ENCODE results near the gene MARK2. TPM values are rescaled to one million over a fixed set of nuclear protein-coding genes. Genes with fewer than 3 reads are reported as not detected.

The MARK2 gene
- total and polyA plus RNA-seq, 12 donors: 12.6 to 42.7 (median 37.3) TPM

- intact Hi-C loops (cut with DNase I): loop anchor here in 9 of 10 donors (1.0 to 5.0 kb wide), 12 partner anchors 35 to 1445 kb away; no protein-coding TSS in a partner anchor
- no peaks in the 10 kb centered on the region for H3K27me3 ChIP-seq
- 14 to 15% methylated on average over 5 of the region's 5 CpGs for WGBS, 2 donors
- H3K36me3 ChIP-seq: peaks cover 0 to 8% (median 0%) of the 10 kb centered on the region in 9 donors
- no peaks in the 10 kb centered on the region for H3K9me3 ChIP-seq
- DNase-seq (peak; percentile 57 to 84), ATAC-seq (peak in 7 of 8 donors; percentile 11 to 59 (median 33))
- H3K27ac ChIP-seq: peak overlapping the region in 8 of 10 donors; percentile 81 to 95 (median 90)
- H3K4me3 ChIP-seq: no peak overlapping the region
- H3K4me1 ChIP-seq: peaks cover 14 to 42% (median 37%) of the 10 kb centered on the region in 9 donors
- peak; percentile 67 to 90 (median 86) for TF ChIP-seq CTCF (IDR thresholded peaks at IDR 0.05)
Measured at GRCh38 chr11:63837027-63837688, 1.8 kb upstream of the MARK2 start.

GRCh38 chr11:63837739-63838138, 1.2 kb upstream of the MARK2 start:
- Histone ChIP-seq H3K9me3 (no peaks in the 10 kb centered on the region), H3K4me3 (peak overlapping the region in 5 of 10 donors; percentile 79 to 97 (median 93)), H3K27me3 (no peaks in the 10 kb centered on the region), H3K36me3 (peaks cover 0 to 14% (median 0%) of the 10 kb centered on the region in 9 donors), H3K27ac (peak overlapping the region; percentile 70 to 95 (median 86)), H3K4me1 (peaks cover 17 to 47% (median 43%) of the 10 kb centered on the region in 9 donors)
- no peak for ATAC-seq
- intact Hi-C loops (cut with DNase I): loop anchor here (1.0 to 5.0 kb wide), 15 partner anchors 35 to 1445 kb away; partner anchors contain the start of gene ZFTA (in 1 of the 10)
- 42 to 43% methylated on average over 5 of the region's 5 CpGs for WGBS, 2 donors
- no peak for DNase-seq
- TF ChIP-seq CTCF (IDR thresholded peaks at IDR 0.05): no peak

- 21 to 29% methylated on average over 18 of the region's 18 CpGs for WGBS, 2 donors
- H3K36me3 ChIP-seq: peaks cover 0 to 19% (median 0%) of the 10 kb centered on the region in 9 donors
- H3K27me3 ChIP-seq: no peaks in the 10 kb centered on the region
- ATAC-seq: peak in 4 of 8 donors; percentile 3 to 18 (median 12)
- intact Hi-C loops (cut with DNase I): loop anchor here in 7 of 10 donors (1.0 to 5.0 kb wide), 11 partner anchors 34 to 1444 kb away; partner anchors contain the start of gene ZFTA (in 1 of the 7)
- peak overlapping the region in 9 of 10 donors; percentile 75 to 97 (median 93) for H3K4me3 ChIP-seq
- H3K27ac ChIP-seq: peak overlapping the region; percentile 70 to 95 (median 86)
- H3K4me1 ChIP-seq: peaks cover 17 to 52% (median 47%) of the 10 kb centered on the region in 9 donors
- peak in 1 of 2 donors; percentile 37 for DNase-seq
- H3K9me3 ChIP-seq: no peaks in the 10 kb centered on the region
- no peak for TF ChIP-seq CTCF (IDR thresholded peaks at IDR 0.05)
Measured at GRCh38 chr11:63838150-63838677, 696 bp upstream of the MARK2 start.

Measured in heart right ventricle (tissue), 16 donors.